ENCODE data around the gene PNMT. TPM values are rescaled to one million over a fixed set of nuclear protein-coding genes. Genes with fewer than 3 reads are reported as not detected.
"Not testable (repeated sequence)": the region's sequence is repeated elsewhere in the genome, so short reads cannot be mapped to it uniquely, and the experiment has no call there.

The PNMT gene
- total RNA-seq, 1 donor from 2014 or later = 0.25 TPM

- DNase-seq (ENCODE audit: low read depth) = peak; percentile 83
These were observed 19.6 kb downstream of the PNMT start, which contains the start of gene PGAP3 for GRCh38 chr17:39687546-39688474. TSS of gene PGAP3 (minus strand) at chr17:39688057. CDS start at chr17:39688014, 43 bp downstream.

- no peak for DNase-seq (ENCODE audit: low read depth)
These were observed 20.2 kb downstream of the PNMT start for GRCh38 chr17:39688475-39688835.

GRCh38 chr17:39688945-39689344 lies 20.7 kb downstream of the PNMT start:
- peak; percentile 36 for DNase-seq (ENCODE audit: low read depth)

GRCh38 chr17:39694593-39694992 lies 26.3 kb downstream of the PNMT start:
- DNase-seq (ENCODE audit: low read depth) = no peak

- no peak for DNase-seq (ENCODE audit: low read depth)
These were observed 26.8 kb downstream of the PNMT start for GRCh38 chr17:39695089-39695474.

GRCh38 chr17:39696731-39697130 lies 28.5 kb downstream of the PNMT start:
- DNase-seq (ENCODE audit: low read depth) = no peak

GRCh38 chr17:39697961-39698360 lies 29.7 kb downstream of the PNMT start:
- no peak for DNase-seq (ENCODE audit: low read depth)

GRCh38 chr17:39699157-39699817 lies 31.0 kb downstream of the PNMT start:
- DNase-seq (ENCODE audit: low read depth) = not testable (repeated sequence)

- DNase-seq (ENCODE audit: low read depth) = peak; percentile 75
These were observed 31.5 kb downstream of the PNMT start, which contains the start of gene ERBB2 for GRCh38 chr17:39699818-39700147. TSS of gene ERBB2 (plus strand) at chr17:39700064. CDS start at chr17:39700239, 175 bp downstream.

- DNase-seq (ENCODE audit: low read depth) = no peak
These were observed 32.1 kb downstream of the PNMT start for GRCh38 chr17:39700148-39700987.

GRCh38 chr17:39701012-39701783 lies 32.9 kb downstream of the PNMT start:
- no peak for DNase-seq (ENCODE audit: low read depth)

- DNase-seq (ENCODE audit: low read depth) = no peak
These were observed 33.6 kb downstream of the PNMT start for GRCh38 chr17:39701784-39702422.

GRCh38 chr17:39702901-39703893 lies 34.9 kb downstream of the PNMT start:
- DNase-seq (ENCODE audit: low read depth) = peak; percentile 50

GRCh38 chr17:39703913-39704312 lies 35.7 kb downstream of the PNMT start:
- no peak for DNase-seq (ENCODE audit: low read depth)

GRCh38 chr17:39704821-39705551 lies 36.7 kb downstream of the PNMT start:
- DNase-seq (ENCODE audit: low read depth) = no peak

GRCh38 chr17:39705786-39706348 lies 37.6 kb downstream of the PNMT start:
- DNase-seq (ENCODE audit: low read depth) = peak; percentile 70

GRCh38 chr17:39706383-39706782 lies 38.1 kb downstream of the PNMT start:
- DNase-seq (ENCODE audit: low read depth) = no peak

- no peak for DNase-seq (ENCODE audit: low read depth)
These were observed 38.7 kb downstream of the PNMT start for GRCh38 chr17:39706921-39707337.

Data from renal cortical epithelial cell (primary cell).